ENCODE results near the gene NRAS. TPM values are rescaled to one million over a fixed set of nuclear protein-coding genes. Genes with fewer than 3 reads are reported as not detected.

Gene NRAS
- total RNA-seq, 2 experiments from 2014 or later = 28.9 to 30.4 TPM

DNA sequence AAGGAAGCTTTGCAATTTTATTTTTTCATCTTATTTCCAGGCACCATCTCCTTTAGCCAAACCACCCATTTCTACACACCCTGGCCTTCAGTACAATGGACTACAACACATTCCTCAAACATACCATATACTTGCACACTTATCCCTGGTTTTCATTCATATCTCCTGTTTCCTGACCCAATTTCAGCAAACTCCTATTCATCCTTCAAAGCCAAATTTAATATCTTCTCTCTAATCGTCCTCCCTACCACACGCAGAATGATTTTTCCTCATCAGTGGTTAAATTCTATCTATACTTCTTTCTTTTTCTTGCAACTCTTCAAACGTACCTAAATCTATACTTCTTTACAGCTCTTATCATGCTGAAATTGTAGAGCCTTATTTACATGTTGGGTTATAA, 49.6 kb downstream of the NRAS start:
- H3K9me3 Mint-ChIP-seq = no peaks in the 10 kb centered on the region
- CTCF ChIA-PET = no interaction called here
- TF ChIP-seq, protein P1, sequence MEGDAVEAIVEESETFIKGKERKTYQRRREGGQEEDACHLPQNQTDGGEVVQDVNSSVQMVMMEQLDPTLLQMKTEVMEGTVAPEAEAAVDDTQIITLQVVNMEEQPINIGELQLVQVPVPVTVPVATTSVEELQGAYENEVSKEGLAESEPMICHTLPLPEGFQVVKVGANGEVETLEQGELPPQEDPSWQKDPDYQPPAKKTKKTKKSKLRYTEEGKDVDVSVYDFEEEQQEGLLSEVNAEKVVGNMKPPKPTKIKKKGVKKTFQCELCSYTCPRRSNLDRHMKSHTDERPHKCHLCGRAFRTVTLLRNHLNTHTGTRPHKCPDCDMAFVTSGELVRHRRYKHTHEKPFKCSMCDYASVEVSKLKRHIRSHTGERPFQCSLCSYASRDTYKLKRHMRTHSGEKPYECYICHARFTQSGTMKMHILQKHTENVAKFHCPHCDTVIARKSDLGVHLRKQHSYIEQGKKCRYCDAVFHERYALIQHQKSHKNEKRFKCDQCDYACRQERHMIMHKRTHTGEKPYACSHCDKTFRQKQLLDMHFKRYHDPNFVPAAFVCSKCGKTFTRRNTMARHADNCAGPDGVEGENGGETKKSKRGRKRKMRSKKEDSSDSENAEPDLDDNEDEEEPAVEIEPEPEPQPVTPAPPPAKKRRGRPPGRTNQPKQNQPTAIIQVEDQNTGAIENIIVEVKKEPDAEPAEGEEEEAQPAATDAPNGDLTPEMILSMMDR (IDR thresholded peaks at IDR 0.05) = no peak

GRCh38 chr1:114660238-114660637, 56.3 kb downstream of the NRAS start:
- H3K27me3 ChIP-seq (ENCODE audit: control insufficient read depth in 1 of 2, insufficient read depth in 2 of 2, low read length in 2 of 2) = peaks cover 0 to 7% of the 10 kb centered on the region in 2 experiments
- no peak overlapping the region for H3K4me3 ChIP-seq (ENCODE audit: low read length)
- H3K36me3 ChIP-seq (ENCODE audit: insufficient read depth, low read length) = no peaks in the 10 kb centered on the region
- H3K27me3 Mint-ChIP-seq = peaks cover 17% of the 10 kb centered on the region
- no peaks in the 10 kb centered on the region for H3K36me3 Mint-ChIP-seq (ENCODE audit: low read depth)
- H3K9me3 ChIP-seq (ENCODE audit: control insufficient read depth in 1 of 2, insufficient read depth in 1 of 2, low read length in 2 of 2) = no peaks in the 10 kb centered on the region
- DNase-seq = no peak
- TF ChIP-seq, protein P1 (IDR thresholded peaks at IDR 0.05) = no peak
- H3K9me3 Mint-ChIP-seq = no peaks in the 10 kb centered on the region
- no peak for ATAC-seq (ENCODE audit: poor library complexity)
- POLR2A ChIA-PET = interaction anchor here (1.4 kb wide), 1 partner anchor 9 kb away, joined by 3 read pairs; the partner anchor contains the start of gene DENND2C
- no peak overlapping the region for H3K27ac Mint-ChIP-seq
- no peak overlapping the region for H3K4me3 Mint-ChIP-seq
- H3K4me1 ChIP-seq (ENCODE audit: insufficient read depth, low read length) = no peaks in the 10 kb centered on the region
- no peak overlapping the region for H3K27ac ChIP-seq (ENCODE audit: low read depth in 1 of 2, low read length in 2 of 2)
- intact Hi-C loops (cut with DNase I, micrococcal nuclease) = no loop called here
- CTCF ChIA-PET = no interaction called here
- no peaks in the 10 kb centered on the region for H3K4me1 Mint-ChIP-seq (ENCODE audit: low read depth)

More for the DNA sequence above, 49.6 kb downstream of the NRAS start:
- intact Hi-C loops (cut with DNase I, micrococcal nuclease) = loop anchor here in 1 of 2 experiments (2.0 kb wide), 1 partner anchor 82 kb away; no protein-coding TSS in a partner anchor
- Mint-ChIP-seq H3K27me3 (peaks cover 19% of the 10 kb centered on the region), H3K27ac (no peak overlapping the region), H3K4me1 (ENCODE audit: low read depth) (peaks cover 12% of the 10 kb centered on the region), H3K36me3 (ENCODE audit: low read depth) (peaks cover 4% of the 10 kb centered on the region), H3K4me3 (no peak overlapping the region)
- no peak overlapping the region for H3K27ac ChIP-seq (ENCODE audit: low read depth in 1 of 2, low read length in 2 of 2)
- H3K9me3 ChIP-seq (ENCODE audit: control insufficient read depth in 1 of 2, insufficient read depth in 1 of 2, low read length in 2 of 2) = no peaks in the 10 kb centered on the region
- peaks cover 14% of the 10 kb centered on the region for H3K4me1 ChIP-seq (ENCODE audit: insufficient read depth, low read length)
- no peak overlapping the region for H3K4me3 ChIP-seq (ENCODE audit: low read length)
- DNase-seq (no peak), ATAC-seq (ENCODE audit: poor library complexity) (no peak)
- H3K36me3 ChIP-seq (ENCODE audit: insufficient read depth, low read length) = no peaks in the 10 kb centered on the region
- peaks cover 0 to 5% of the 10 kb centered on the region in 2 experiments for H3K27me3 ChIP-seq (ENCODE audit: control insufficient read depth in 1 of 2, insufficient read depth in 2 of 2, low read length in 2 of 2)
- POLR2A ChIA-PET = no interaction called here

Other genes starting within 250 kb of the NRAS start
- 10 to 100 TPM; 42.6 to 45.0 TPM for gene TRIM33, start 205.6 kb downstream of the NRAS start, total RNA-seq
- 100 to 1,000 TPM; 109 to 111 TPM for gene BCAS2, start 135.2 kb downstream of the NRAS start, total RNA-seq
- 1 to 10 TPM; 1.6 to 2.0 TPM for gene DENND2C, start 46.7 kb downstream of the NRAS start, total RNA-seq
- gene AMPD1, start 21.2 kb downstream of the NRAS start, total RNA-seq = not detected
- 100 to 1,000 TPM; 725 to 731 TPM for gene CSDE1, start 41.2 kb upstream of the NRAS start, total RNA-seq
- 10 to 100 TPM; 69.8 to 75.3 TPM for gene SIKE1, start 63.9 kb upstream of the NRAS start, total RNA-seq
- not detected for gene SYCP1, start 138.1 kb upstream of the NRAS start, total RNA-seq